Uterus (tissue), 4 donors: ENCODE measurements around the gene MAPK8IP3. TPM values are rescaled to one million over a fixed set of nuclear protein-coding genes. Genes with fewer than 3 reads are reported as not detected.

Experiments
- DNase-seq, 2 donors: peaks; one replicate each; pipeline ENCODE4 v3.0.0-alpha.2; 2019 to 2020
- H3K27ac ChIP-seq, 2 donors: fragments of 200-600 bp; sonication (generic); 1 replicate in 1 of 2; 2 replicates in 1 of 2; pipeline ENCODE4 v1.5.1; 2016 to 2018
- H3K27me3 ChIP-seq, 2 donors: fragments of 200-600 bp; sonication (generic); one replicate each; pipeline ENCODE4 v1.5.1; 2018 to 2019; ENCODE audit warnings: control low read depth in 1 of 2
- H3K36me3 ChIP-seq, 2 donors: fragments of 200-600 bp; sonication (generic); one replicate each; pipeline ENCODE4 v1.5.1; 2019; ENCODE audit warnings: control low read depth in 1 of 2
- H3K4me1 ChIP-seq, 2 donors: fragments of 200-600 bp; sonication (generic); one replicate each; pipeline ENCODE4 v1.5.1; 2018 to 2019; ENCODE audit warnings: control low read depth in 1 of 2
- H3K4me3 ChIP-seq, 2 donors: fragments of 200-600 bp; sonication (generic); 1 replicate in 1 of 2; 2 replicates in 1 of 2; pipeline ENCODE4 v1.5.1; 2018 to 2019; ENCODE audit warnings: mild to moderate bottlenecking in 1 of 2
- H3K9me3 ChIP-seq, 2 donors: fragments of 200-600 bp; sonication (generic); one replicate each; pipeline ENCODE4 v1.5.1; 2019; ENCODE audit warnings: control low read depth in 1 of 2
- CTCF ChIP-seq, 4 experiments: fragments of 200-600 bp in 2 of 4; fragments of 450-650 bp in 2 of 4; sonication (generic) in 2 of 4; IDR thresholded peaks; one replicate each; pipeline ENCODE4 v1.5.1; 2016 to 2019; ENCODE audit warnings: antibody characterized with exemption in 4 of 4, mild to moderate bottlenecking in 2 of 4, moderate library complexity in 1 of 4
- POLR2A ChIP-seq, 2 donors: fragments of 450-650 bp; IDR thresholded peaks; one replicate each; pipeline ENCODE4 v1.6.1; 2016; ENCODE audit warnings: antibody characterized with exemption in 2 of 2, mild to moderate bottlenecking in 1 of 2, moderate library complexity in 1 of 2
- intact Hi-C: fragments of 100-400 bp; cut with DNase I; formaldehyde crosslinking; loops from one replicate; pipeline ENCODE4 v1.15.1; 2023; ENCODE audit warnings: low total_unique reads
- total RNA-seq, 4 donors: library from RNA; depleted of rRNA in 3 of 4; stranded (reverse); fragments of >200 nt in 3 of 4; gene quantifications; one replicate each; pipeline versions ENCODE4 v1.1.0 to v1.2.4, GENCODE V29; 2014 to 2023
- donor health status: DM: yes; HTN: yes; CAD: no.

Gene MAPK8IP3
- total RNA-seq, 4 donors from 2014 or later: 17.4 to 113 (median 77.8) TPM

DNA sequence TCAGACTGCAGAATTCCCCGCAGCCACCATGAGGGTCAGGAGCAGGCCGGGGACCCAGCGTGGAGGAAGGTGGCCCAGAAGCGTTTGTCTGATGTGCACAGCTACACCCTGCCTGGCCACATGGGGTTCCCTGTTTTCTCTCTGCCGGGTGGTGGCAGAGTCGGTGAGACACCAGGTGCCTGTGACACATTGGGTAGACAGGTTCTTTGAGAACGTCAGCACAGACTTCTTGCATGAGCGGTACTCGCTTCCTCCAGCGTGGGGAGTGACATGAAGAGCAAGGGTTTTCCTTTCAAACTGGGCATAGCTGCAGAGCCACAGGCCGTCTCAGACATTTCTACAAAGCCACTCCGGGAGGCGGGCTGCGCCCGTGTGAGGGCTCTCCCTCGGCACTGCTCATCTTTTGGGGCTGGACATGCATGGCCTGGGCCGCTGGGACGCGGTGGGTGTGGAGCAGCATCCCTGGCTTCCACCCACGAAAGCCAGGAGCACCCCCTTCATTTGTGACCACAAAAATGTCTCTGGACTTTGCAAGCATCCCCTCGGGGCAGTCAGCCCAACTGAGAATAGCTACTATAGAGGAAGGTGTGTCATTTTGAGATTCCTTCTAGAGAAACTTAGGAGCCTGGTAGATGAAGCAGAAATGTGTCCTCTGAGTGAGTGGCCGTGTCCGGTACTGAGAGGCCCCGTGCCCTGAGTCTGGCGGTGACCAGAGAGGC, 39.3 kb downstream of the MAPK8IP3 start:
- Histone ChIP-seq H3K9me3 (no peaks in the 10 kb centered on the region), H3K36me3 (no peaks in the 10 kb centered on the region), H3K4me3 (no peak overlapping the region), H3K4me1 (no peaks in the 10 kb centered on the region), H3K27ac (no peak overlapping the region), H3K27me3 (no peaks in the 10 kb centered on the region)
- no peak for DNase-seq
- intact Hi-C loops: no loop called here
- TF ChIP-seq CTCF (IDR thresholded peaks at IDR 0.05) (no peak), POLR2A (IDR thresholded peaks at IDR 0.05) (no peak)

DNA sequence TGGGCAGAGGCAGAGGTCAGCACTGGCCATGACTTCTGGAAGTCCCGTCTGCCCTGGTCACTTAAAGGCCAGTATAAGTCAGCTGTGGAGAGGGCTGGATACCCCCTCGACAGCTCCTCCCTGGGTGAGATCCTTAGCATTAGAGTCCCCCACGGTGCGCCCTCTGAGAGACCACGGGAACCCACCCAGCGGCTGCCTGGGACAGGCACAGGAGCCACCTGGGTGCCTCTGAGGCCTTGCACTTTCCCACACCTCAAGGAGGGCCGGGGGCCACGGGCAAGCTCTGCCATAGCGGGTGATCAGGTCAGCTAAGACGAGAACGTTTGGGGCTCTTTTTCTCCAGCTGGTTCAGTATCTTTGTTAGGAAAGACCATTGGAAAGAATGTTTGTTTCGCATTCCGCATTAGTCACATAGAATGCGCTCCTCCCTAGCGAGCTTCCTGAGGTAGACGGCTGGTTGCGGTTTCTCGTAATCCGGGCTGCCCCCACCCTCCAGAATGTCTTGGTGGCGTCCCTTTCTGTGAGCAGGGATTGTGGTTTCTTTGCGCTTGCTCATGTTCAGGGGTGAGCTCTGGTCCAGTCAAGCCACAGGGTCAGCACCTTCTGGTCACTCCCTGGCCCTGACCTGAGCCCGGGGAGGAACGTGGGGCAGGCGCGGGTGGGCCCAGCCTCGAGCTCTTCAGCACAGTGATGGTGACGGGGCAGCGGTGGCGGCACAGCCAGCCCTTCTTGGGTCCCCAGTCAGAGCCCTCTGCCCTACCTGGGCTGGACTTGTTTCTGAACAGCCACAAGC, 40.1 kb downstream of the MAPK8IP3 start:
- H3K4me3 ChIP-seq: no peak overlapping the region
- H3K4me1 ChIP-seq: no peaks in the 10 kb centered on the region
- H3K27ac ChIP-seq: no peak overlapping the region
- no peak for DNase-seq
- no peaks in the 10 kb centered on the region for H3K27me3 ChIP-seq
- no peaks in the 10 kb centered on the region for H3K36me3 ChIP-seq
- intact Hi-C loops: no loop called here
- no peak for TF ChIP-seq CTCF (IDR thresholded peaks at IDR 0.05)
- no peak for TF ChIP-seq POLR2A (IDR thresholded peaks at IDR 0.05)
- no peaks in the 10 kb centered on the region for H3K9me3 ChIP-seq

GRCh38 chr16:1746693-1747195, 40.7 kb downstream of the MAPK8IP3 start:
- no peak for DNase-seq
- TF ChIP-seq CTCF (IDR thresholded peaks at IDR 0.05) (no peak), POLR2A (IDR thresholded peaks at IDR 0.05) (no peak)
- H3K27me3 ChIP-seq: no peaks in the 10 kb centered on the region
- H3K36me3 ChIP-seq: no peaks in the 10 kb centered on the region
- no peaks in the 10 kb centered on the region for H3K4me1 ChIP-seq
- H3K4me3 ChIP-seq: no peak overlapping the region
- H3K9me3 ChIP-seq: no peaks in the 10 kb centered on the region
- intact Hi-C loops: no loop called here
- H3K27ac ChIP-seq: no peak overlapping the region

GRCh38 chr16:1747934-1748333, 41.9 kb downstream of the MAPK8IP3 start:
- no peak for DNase-seq
- H3K9me3 ChIP-seq: no peaks in the 10 kb centered on the region
- H3K4me3 ChIP-seq: no peak overlapping the region
- H3K27ac ChIP-seq: no peak overlapping the region
- intact Hi-C loops: no loop called here
- H3K27me3 ChIP-seq: no peaks in the 10 kb centered on the region
- TF ChIP-seq POLR2A (IDR thresholded peaks at IDR 0.05): no peak
- no peak for TF ChIP-seq CTCF (IDR thresholded peaks at IDR 0.05)
- H3K36me3 ChIP-seq: no peaks in the 10 kb centered on the region
- H3K4me1 ChIP-seq: no peaks in the 10 kb centered on the region
